IPS DF 4.7 (cell line): ENCODE measurements around the gene GPR107.

ENCODE experiments used
- DNase-seq: peaks from one replicate; pipeline ENCODE4 v3.0.0-alpha.2; 2013; ENCODE audit warnings: low spot score; ENCODE audit errors: extremely low read depth

The GPR107 gene

GRCh38 chr9:130027533-130028365, 26.0 kb upstream of the GPR107 start:
- no peak for DNase-seq

- no peak for DNase-seq
Measured at GRCh38 chr9:130028493-130029222, 25.0 kb upstream of the GPR107 start.

- no peak for DNase-seq
Measured at GRCh38 chr9:130029223-130029973, 24.3 kb upstream of the GPR107 start.

- no peak for DNase-seq
Measured at GRCh38 chr9:130030651-130031127, 23.0 kb upstream of the GPR107 start.

GRCh38 chr9:130034570-130034969, 19.1 kb upstream of the GPR107 start:
- no peak for DNase-seq

GRCh38 chr9:130036099-130036498, 17.6 kb upstream of the GPR107 start:
- DNase-seq: no peak

GRCh38 chr9:130039528-130040147, 14.1 kb upstream of the GPR107 start:
- no peak for DNase-seq

GRCh38 chr9:130040984-130041647, 12.6 kb upstream of the GPR107 start:
- no peak for DNase-seq

GRCh38 chr9:130041648-130042405, 11.9 kb upstream of the GPR107 start:
- no peak for DNase-seq

- DNase-seq: no peak
Measured at GRCh38 chr9:130042406-130042884, 11.3 kb upstream of the GPR107 start.

GRCh38 chr9:130042885-130043653, 10.6 kb upstream of the GPR107 start, which contains the start of gene FNBP1:
Gene FNBP1, minus strand, starts transcription at chr9:130043189. Its CDS starts 214 bp downstream, at chr9:130042975.
- DNase-seq: no peak

GRCh38 chr9:130043654-130044623, 9.8 kb upstream of the GPR107 start:
- no peak for DNase-seq

GRCh38 chr9:130045725-130046450, 7.8 kb upstream of the GPR107 start:
- DNase-seq: no peak

- no peak for DNase-seq
Measured at GRCh38 chr9:130049431-130050210, 4.1 kb upstream of the GPR107 start.

GRCh38 chr9:130050462-130050861, 3.2 kb upstream of the GPR107 start:
- DNase-seq: no peak

- no peak for DNase-seq
Measured at GRCh38 chr9:130051855-130052254, 1.9 kb upstream of the GPR107 start.
